Stimulated activated CD4-positive, alpha-beta T cell treated with anti-CD3 and anti-CD28 coated beads, Interleukin-4, amount 100 ng/mL, for 48 hours (primary cell): ENCODE measurements around the gene HS2ST1.
"Not testable (repeated sequence)": the region's sequence is repeated elsewhere in the genome, so short reads cannot be mapped to it uniquely, and the experiment has no call there.

Experiments
- DNase-seq, 2 donors: peaks; one replicate each; pipeline ENCODE4 v3.0.0-alpha.2; 2020; ENCODE audit warnings: low read depth in 2 of 2

Gene HS2ST1

GRCh38 chr1:87023326-87023725 lies 108.9 kb downstream of the HS2ST1 start:
- no peak for DNase-seq

GRCh38 chr1:87024936-87025540 lies 110.6 kb downstream of the HS2ST1 start:
- DNase-seq, result no peak

GRCh38 chr1:87027561-87027960 lies 113.1 kb downstream of the HS2ST1 start:
- not testable (repeated sequence) for DNase-seq

GRCh38 chr1:87028576-87028975 lies 114.1 kb downstream of the HS2ST1 start:
- no peak for DNase-seq

GRCh38 chr1:87030740-87031690 lies 116.6 kb downstream of the HS2ST1 start:
- no peak for DNase-seq

- DNase-seq, result no peak
Measured at GRCh38 chr1:87034351-87034750, 119.9 kb downstream of the HS2ST1 start.

- no peak for DNase-seq
Measured at GRCh38 chr1:87039096-87039495, 124.7 kb downstream of the HS2ST1 start.

- no peak for DNase-seq
Measured at GRCh38 chr1:87042111-87042811, 127.8 kb downstream of the HS2ST1 start.

- DNase-seq, result no peak
Measured at GRCh38 chr1:87044424-87044823, 130.0 kb downstream of the HS2ST1 start.

- DNase-seq, result no peak
Measured at GRCh38 chr1:87044840-87045239, 130.4 kb downstream of the HS2ST1 start.

- DNase-seq, result peak; percentile 32 to 39
Measured at GRCh38 chr1:87045761-87046304, 131.4 kb downstream of the HS2ST1 start.

- DNase-seq, result no peak
Measured at GRCh38 chr1:87046951-87047350, 132.5 kb downstream of the HS2ST1 start.

- DNase-seq, result no peak
Measured at GRCh38 chr1:87048237-87048636, 133.8 kb downstream of the HS2ST1 start.

GRCh38 chr1:87051965-87052364 lies 137.5 kb downstream of the HS2ST1 start:
- DNase-seq, result no peak

- DNase-seq, result no peak
Measured at GRCh38 chr1:87052400-87052799, 138.0 kb downstream of the HS2ST1 start.

- DNase-seq, result no peak
Measured at GRCh38 chr1:87052961-87053360, 138.5 kb downstream of the HS2ST1 start.

GRCh38 chr1:87053446-87053845 lies 139.0 kb downstream of the HS2ST1 start:
- no peak for DNase-seq

GRCh38 chr1:87056974-87057373 lies 142.5 kb downstream of the HS2ST1 start:
- DNase-seq, result no peak

GRCh38 chr1:87058343-87058649 lies 143.9 kb downstream of the HS2ST1 start:
- no peak for DNase-seq

- DNase-seq, result no peak
Measured at GRCh38 chr1:87061742-87062156, 147.3 kb downstream of the HS2ST1 start.

GRCh38 chr1:87062687-87063086 lies 148.3 kb downstream of the HS2ST1 start:
- no peak for DNase-seq

GRCh38 chr1:87064309-87064708 lies 149.9 kb downstream of the HS2ST1 start:
- no peak for DNase-seq
